KBM-7 (cell line): Measurements from ENCODE around the gene PLPP1.
A peak's percentile ranks its signal among the peaks of the same experiment; 100 is the strongest.
"Not testable (repeated sequence)": the region's sequence is repeated elsewhere in the genome, so short reads cannot be mapped to it uniquely, and the experiment has no call there.

Source experiments
- DNase-seq: peaks from one replicate; pipeline ENCODE4 v3.0.0-alpha.2; 2015
- in situ Hi-C: fragments of 300-500 bp; cut with MboI; formaldehyde crosslinking; loops from 2 replicates; pipeline ENCODE4 v1.14.3; 2020; ENCODE audit warnings: low sequenced_read_pairs, low pct_unique_long_range_greater_than_20kb, mixed read lengths

PLPP1 gene

GRCh38 chr5:55551358-55551757, 16.6 kb upstream of the PLPP1 start:
- in situ Hi-C loops: no loop called here
- DNase-seq: no peak

- in situ Hi-C loops: no loop called here
- no peak for DNase-seq
Measured at GRCh38 chr5:55547781-55548180, 13.0 kb upstream of the PLPP1 start.

GRCh38 chr5:55546947-55547346, 12.2 kb upstream of the PLPP1 start:
- in situ Hi-C loops: no loop called here
- no peak for DNase-seq

GRCh38 chr5:55544341-55544740, 9.6 kb upstream of the PLPP1 start:
- DNase-seq: no peak
- in situ Hi-C loops: no loop called here

GRCh38 chr5:55541056-55541635, 6.4 kb upstream of the PLPP1 start:
- no peak for DNase-seq
- in situ Hi-C loops: no loop called here

- DNase-seq: no peak
Measured at GRCh38 chr5:55540525-55540924, 5.8 kb upstream of the PLPP1 start.

GRCh38 chr5:55540024-55540423, 5.3 kb upstream of the PLPP1 start:
- in situ Hi-C loops: no loop called here
- DNase-seq: no peak

More at GRCh38 chr5:55540525-55540924, 5.8 kb upstream of the PLPP1 start:
- in situ Hi-C loops: no loop called here

GRCh38 chr5:55538661-55539060, 3.9 kb upstream of the PLPP1 start:
- in situ Hi-C loops: no loop called here
- peak; percentile 12 for DNase-seq

GRCh38 chr5:55537315-55537714, 2.6 kb upstream of the PLPP1 start:
- DNase-seq, in situ Hi-C loops: not testable (repeated sequence)

GRCh38 chr5:55535199-55535905, 588 bp upstream of the PLPP1 start:
- DNase-seq: no peak
- in situ Hi-C loops: no loop called here

- in situ Hi-C loops: no loop called here
- no peak for DNase-seq
Measured at GRCh38 chr5:55533521-55534435, 986 bp downstream of the PLPP1 start.

GRCh38 chr5:55530669-55531068, 4.1 kb downstream of the PLPP1 start:
- DNase-seq: no peak
- in situ Hi-C loops: no loop called here

- in situ Hi-C loops: no loop called here
- DNase-seq: no peak
Measured at GRCh38 chr5:55524816-55525215, 9.9 kb downstream of the PLPP1 start.

GRCh38 chr5:55523293-55523692, 11.5 kb downstream of the PLPP1 start:
- in situ Hi-C loops: no loop called here
- DNase-seq: no peak

- in situ Hi-C loops: no loop called here
- no peak for DNase-seq
Measured at GRCh38 chr5:55521881-55522280, 12.9 kb downstream of the PLPP1 start.

- no peak for DNase-seq
- in situ Hi-C loops: no loop called here
Measured at GRCh38 chr5:55520117-55520839, 14.5 kb downstream of the PLPP1 start.

- DNase-seq: no peak
- in situ Hi-C loops: no loop called here
Measured at GRCh38 chr5:55518831-55519390, 15.9 kb downstream of the PLPP1 start.

GRCh38 chr5:55517804-55518203, 17.0 kb downstream of the PLPP1 start:
- DNase-seq: no peak
- in situ Hi-C loops: no loop called here

GRCh38 chr5:55511010-55511409, 23.8 kb downstream of the PLPP1 start:
- no peak for DNase-seq

More at GRCh38 chr5:55511010-55511409, 23.8 kb downstream of the PLPP1 start:
- in situ Hi-C loops: no loop called here
